CD14-positive monocyte (primary cell): Measurements from ENCODE around the gene NOP9. TPM values are rescaled to one million over a fixed set of nuclear protein-coding genes. Genes with fewer than 3 reads are reported as not detected.

Experiments used
- DNase-seq, 3 donors: peaks; one replicate each; pipeline ENCODE4 v3.0.0-alpha.2; 2011 to 2022
- H2AFZ ChIP-seq: 2 replicates; pipeline ENCODE4 v1.6.0; 2012; ENCODE audit warnings: mild to moderate bottlenecking, low read depth, low read length, inconsistent platforms; ENCODE audit not compliant: insufficient read depth, poor library complexity, severe bottlenecking
- H3K27ac ChIP-seq, 2 donors: 1 replicate in 1 of 2; 2 replicates in 1 of 2; pipeline ENCODE4 v1.5.1; 2012 to 2013; ENCODE audit warnings: low read length in 2 of 2, control low read depth in 1 of 2, inconsistent platforms in 1 of 2, low read depth in 1 of 2, mild to moderate bottlenecking in 1 of 2
- H3K27me3 ChIP-seq, 2 donors: one replicate each; pipeline versions ENCODE4 v1.6.0 to v1.6.1; 2011 to 2013; ENCODE audit warnings: low read length in 2 of 2; ENCODE audit not compliant: control insufficient read depth in 2 of 2, insufficient read depth in 2 of 2
- H3K36me3 ChIP-seq, 2 donors: replicated peaks in 1 of 2; 1 replicate in 1 of 2; 2 replicates in 1 of 2; pipeline versions ENCODE4 v1.5.1 to v1.6.1; 2012 to 2013; ENCODE audit warnings: low read length in 2 of 2, control low read depth in 1 of 2, inconsistent platforms in 1 of 2, mild to moderate bottlenecking in 1 of 2; ENCODE audit not compliant: insufficient read depth in 2 of 2, control insufficient read depth in 1 of 2
- H3K4me1 ChIP-seq, 2 donors: 1 replicate in 1 of 2; 2 replicates in 1 of 2; pipeline versions ENCODE4 v1.5.1 to v1.6.1; 2012 to 2013; ENCODE audit warnings: low read length in 2 of 2, control low read depth in 1 of 2, inconsistent platforms in 1 of 2, mild to moderate bottlenecking in 1 of 2, moderate library complexity in 1 of 2; ENCODE audit not compliant: insufficient read depth in 2 of 2, control insufficient read depth in 1 of 2
- H3K4me2 ChIP-seq: replicated peaks from 2 replicates; pipeline ENCODE3; 2012; ENCODE audit warnings: low read length, moderate library complexity, mild to moderate bottlenecking; ENCODE audit not compliant: poor library complexity, severe bottlenecking; ENCODE audit errors: extremely low read depth
- H3K4me3 ChIP-seq, 3 experiments: fragments of 200-600 bp in 1 of 3; sonication (generic) in 1 of 3; replicated peaks in 1 of 3; 1 replicate in 2 of 3; 2 replicates in 1 of 3; pipeline ENCODE4 v1.5.1; 2011 to 2013; ENCODE audit warnings: low read length in 3 of 3, mild to moderate bottlenecking in 3 of 3, control low read depth in 2 of 3, low read depth in 2 of 3, inconsistent platforms in 1 of 3, moderate library complexity in 1 of 3
- H3K79me2 ChIP-seq: 2 replicates; pipeline ENCODE4 v1.6.0; 2012; ENCODE audit warnings: mild to moderate bottlenecking, control low read depth, inconsistent platforms, low read length, moderate library complexity; ENCODE audit not compliant: insufficient read depth
- H3K9ac ChIP-seq: 2 replicates; pipeline ENCODE4 v1.6.0; 2017; ENCODE audit warnings: low read length, mild to moderate bottlenecking; ENCODE audit not compliant: insufficient read depth, poor library complexity, severe bottlenecking
- H3K9me3 ChIP-seq, 2 donors: replicated peaks in 1 of 2; 1 replicate in 1 of 2; 2 replicates in 1 of 2; pipeline versions ENCODE4 v1.5.1 to v1.6.1; 2012 to 2013; ENCODE audit warnings: low read length in 2 of 2, control low read depth in 1 of 2; ENCODE audit not compliant: control insufficient read depth in 1 of 2, insufficient read depth in 1 of 2
- H4K20me1 ChIP-seq: 2 replicates; pipeline ENCODE4 v1.6.0; 2012; ENCODE audit warnings: mild to moderate bottlenecking, low read length, control low read depth, moderate library complexity; ENCODE audit not compliant: insufficient read depth
- H3K27ac Mint-ChIP-seq, 7 donors: one replicate each; pipeline ENCODE4 v1.8.0; 2020; ENCODE audit warnings: mild to moderate bottlenecking in 7 of 7, mixed read lengths in 7 of 7, moderate library complexity in 6 of 7, inconsistent platforms in 2 of 7
- H3K27me3 Mint-ChIP-seq, 3 donors: one replicate each; pipeline ENCODE4 v1.8.0; 2021 to 2022; ENCODE audit warnings: low read depth in 3 of 3, mild to moderate bottlenecking in 3 of 3, mixed read lengths in 3 of 3, moderate library complexity in 3 of 3, inconsistent platforms in 1 of 3
- H3K36me3 Mint-ChIP-seq, 2 donors: one replicate each; pipeline ENCODE4 v1.8.0; 2020; ENCODE audit warnings: mixed read lengths in 2 of 2, inconsistent platforms in 1 of 2, mild to moderate bottlenecking in 1 of 2
- H3K4me1 Mint-ChIP-seq: one replicate; pipeline ENCODE4 v1.8.0; 2020; ENCODE audit warnings: mild to moderate bottlenecking, mixed read lengths
- H3K4me3 Mint-ChIP-seq, 2 donors: one replicate each; pipeline ENCODE4 v1.8.0; 2020; ENCODE audit warnings: mild to moderate bottlenecking in 2 of 2, mixed read lengths in 2 of 2, moderate library complexity in 1 of 2
- H3K9me3 Mint-ChIP-seq, 7 donors: one replicate each; pipeline ENCODE4 v1.8.0; 2020 to 2022; ENCODE audit warnings: mixed read lengths in 7 of 7, mild to moderate bottlenecking in 6 of 7, moderate library complexity in 6 of 7, inconsistent platforms in 2 of 7
- CTCF ChIP-seq: fragments of 200-600 bp; IDR thresholded peaks from one replicate; pipeline ENCODE4 v1.8.0; 2022; ENCODE audit warnings: antibody characterized with exemption, mild to moderate bottlenecking
- WGBS: methylation state at CpG from one replicate; pipeline ENCODE4 v1.1.5; 2013; ENCODE audit warnings: missing lambda C conversion rate; ENCODE audit not compliant: insufficient coverage; 5-methylcytosine and 5-hydroxymethylcytosine counted together
- intact Hi-C, 2 donors: fragments of 100-400 bp; cut with micrococcal nuclease; formaldehyde crosslinking; loops; one replicate each; pipeline versions ENCODE4 v1.15.0 to v1.15.1; 2023
- polyA plus RNA-seq, 3 donors: library from polyadenylated mRNA; depleted of rRNA in 1 of 3; unstranded in 2 of 3; stranded (reverse) in 1 of 3; fragments of 300-500 nt in 2 of 3; fragments of >200 nt in 1 of 3; fragmentation: Illumina TruSeq in 2 of 3; gene quantifications; 1 replicate in 2 of 3; 2 replicates in 1 of 3; pipeline ENCODE4 v1.2.3, GENCODE V29; 2012 to 2021

Gene NOP9
- polyA plus RNA-seq, 3 donors = 1.2 to 16.6 (median 1.3) TPM

DNA sequence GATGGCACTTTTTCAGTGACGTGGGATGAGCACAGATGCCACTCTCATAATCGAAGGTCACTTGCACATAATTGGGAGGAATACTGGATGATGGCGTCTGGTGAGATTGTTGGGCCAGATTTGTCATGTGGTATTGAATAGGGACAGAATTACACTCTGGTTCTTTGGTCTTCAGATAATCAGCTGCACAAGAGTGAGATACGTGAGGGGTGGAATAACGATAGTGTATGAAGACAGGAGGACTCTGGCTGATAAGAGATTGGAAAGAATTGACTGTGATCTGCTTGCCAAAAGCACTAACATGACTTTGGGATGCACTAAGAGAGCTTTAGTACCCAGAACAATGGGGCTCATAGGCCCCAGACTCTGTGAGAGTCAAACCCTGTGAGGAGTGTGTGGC is 21.2 kb upstream of the NOP9 start:
- no peak for TF ChIP-seq CTCF
- Mint-ChIP-seq H3K4me1 (peaks cover 90% of the 10 kb centered on the region), H3K27ac (peak overlapping the region; percentile 91 to 99 (median 95)), H3K27me3 (peaks cover 0 to 4% (median 0%) of the 10 kb centered on the region in 3 donors), H3K4me3 (peak overlapping the region in 1 of 2 donors; percentile 27), H3K36me3 (peaks cover 0 to 6% of the 10 kb centered on the region in 2 donors), H3K9me3 (peaks cover 0 to 4% (median 0%) of the 10 kb centered on the region in 7 donors)
- Histone ChIP-seq H3K4me3 (peak overlapping the region in 1 of 3 experiments; percentile 55), H3K27ac (peak overlapping the region; percentile 96 to 98), H3K27me3 (no peaks in the 10 kb centered on the region), H4K20me1 (no peaks in the 10 kb centered on the region), H3K9me3 (no peaks in the 10 kb centered on the region), H3K79me2 (peaks cover 56% of the 10 kb centered on the region), H3K9ac (no peak overlapping the region), H2AFZ (no peak overlapping the region), H3K4me2 (peak overlapping the region; percentile 66), H3K4me1 (peaks cover 94 to 95% of the 10 kb centered on the region in 2 donors), H3K36me3 (no peaks in the 10 kb centered on the region)
- WGBS = 96% methylated on average over 5 of the region's 5 CpGs
- intact Hi-C loops = loop anchor here in 1 of 2 donors (5.0 kb wide), 1 partner anchor 34 kb away; the partner anchor contains the start of genes LTB4R and LTB4R2
- no peak for DNase-seq

- Histone ChIP-seq H3K4me3 (peak overlapping the region in 1 of 3 experiments; percentile 55), H3K9me3 (no peaks in the 10 kb centered on the region), H3K4me2 (peak overlapping the region; percentile 66), H3K27ac (peak overlapping the region; percentile 58 to 98), H3K79me2 (peaks cover 56% of the 10 kb centered on the region), H3K36me3 (no peaks in the 10 kb centered on the region), H3K9ac (no peak overlapping the region), H2AFZ (peak overlapping the region; percentile 18), H4K20me1 (no peaks in the 10 kb centered on the region), H3K27me3 (no peaks in the 10 kb centered on the region), H3K4me1 (peaks cover 83 to 84% of the 10 kb centered on the region in 2 donors)
- H3K27ac Mint-ChIP-seq = peak overlapping the region; percentile 91 to 99 (median 95)
- peaks cover 4 to 9% of the 10 kb centered on the region in 2 donors for H3K36me3 Mint-ChIP-seq
- DNase-seq = peak; percentile 52 to 92 (median 57)
- H3K4me3 Mint-ChIP-seq = peak overlapping the region in 1 of 2 donors; percentile 7
- H3K27me3 Mint-ChIP-seq = peaks cover 0 to 4% (median 3%) of the 10 kb centered on the region in 3 donors
- peaks cover 81% of the 10 kb centered on the region for H3K4me1 Mint-ChIP-seq
- 69% methylated on average over 5 of the region's 11 CpGs for WGBS
- peak; percentile 46 for TF ChIP-seq CTCF
- peaks cover 0 to 5% (median 0%) of the 10 kb centered on the region in 7 donors for H3K9me3 Mint-ChIP-seq
- intact Hi-C loops = loop anchor here in 1 of 2 donors (5.0 kb wide), 1 partner anchor 33 kb away; the partner anchor contains the start of genes LTB4R and LTB4R2
These were observed 20.1 kb upstream of the NOP9 start for GRCh38 chr14:24279301-24280186.
